ENCODE data around the gene UPP1. TPM values are rescaled to one million over a fixed set of nuclear protein-coding genes. Genes with fewer than 3 reads are reported as not detected.

The UPP1 gene
- total RNA-seq, 4 donors from 2014 or later: 7.1 to 26.8 (median 10.6) TPM

GRCh38 chr7:48132792-48133191, 43.7 kb downstream of the UPP1 start:
- no peak for DNase-seq (ENCODE audit: extremely low spot score)
- Histone ChIP-seq H3K4me3 (no peak overlapping the region), H3K27me3 (no peaks in the 10 kb centered on the region), H3K9me3 (no peaks in the 10 kb centered on the region), H3K4me1 (no peaks in the 10 kb centered on the region), H3K27ac (replicated peaks in 1 of 4) (no peak overlapping the region), H3K36me3 (no peaks in the 10 kb centered on the region)
- TF ChIP-seq POLR2AphosphoS5 (IDR thresholded peaks at IDR 0.05) (no peak), CTCF (IDR thresholded peaks at IDR 0.05) (no peak), POLR2A (IDR thresholded peaks at IDR 0.05; ENCODE audit: low read depth) (no peak), EP300 (IDR thresholded peaks at IDR 0.05) (no peak)
- intact Hi-C loops (cut with DNase I): no loop called here

DNA sequence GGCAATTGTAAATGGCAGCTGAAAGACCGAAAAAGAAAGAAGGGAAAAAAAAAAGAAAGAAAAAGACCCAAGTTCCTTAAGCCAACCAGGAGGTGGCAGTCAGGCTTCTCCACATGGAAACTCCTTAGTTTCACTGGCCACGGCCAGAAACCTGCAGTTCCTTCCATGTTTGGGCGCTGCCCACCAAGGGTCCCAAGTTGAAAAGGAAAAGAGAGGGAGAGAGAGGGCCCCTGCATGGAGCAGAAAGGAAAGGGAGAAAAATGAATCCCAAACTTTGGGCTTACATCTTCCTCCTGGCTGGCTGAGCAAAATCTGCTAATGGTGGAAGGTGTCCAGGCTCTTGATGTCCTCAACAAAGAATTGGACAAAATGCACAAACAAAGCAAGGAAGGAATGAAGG, 50.4 kb downstream of the UPP1 start:
- intact Hi-C loops (cut with DNase I): no loop called here
- no peak overlapping the region for H3K4me3 ChIP-seq
- peaks cover 0 to 15% (median 11%) of the 10 kb centered on the region in 4 donors for H3K4me1 ChIP-seq
- no peak for TF ChIP-seq POLR2A (IDR thresholded peaks at IDR 0.05; ENCODE audit: low read depth)
- TF ChIP-seq EP300 (IDR thresholded peaks at IDR 0.05): no peak
- no peak for TF ChIP-seq POLR2AphosphoS5 (IDR thresholded peaks at IDR 0.05)
- no peak for TF ChIP-seq CTCF (IDR thresholded peaks at IDR 0.05)
- DNase-seq (ENCODE audit: extremely low spot score): no peak
- no peaks in the 10 kb centered on the region for H3K9me3 ChIP-seq
- no peaks in the 10 kb centered on the region for H3K27me3 ChIP-seq
- H3K36me3 ChIP-seq: no peaks in the 10 kb centered on the region
- H3K27ac ChIP-seq (replicated peaks in 1 of 4): no peak overlapping the region
- WGBS: 70% methylated on average over 3 of the region's 3 CpGs

DNA sequence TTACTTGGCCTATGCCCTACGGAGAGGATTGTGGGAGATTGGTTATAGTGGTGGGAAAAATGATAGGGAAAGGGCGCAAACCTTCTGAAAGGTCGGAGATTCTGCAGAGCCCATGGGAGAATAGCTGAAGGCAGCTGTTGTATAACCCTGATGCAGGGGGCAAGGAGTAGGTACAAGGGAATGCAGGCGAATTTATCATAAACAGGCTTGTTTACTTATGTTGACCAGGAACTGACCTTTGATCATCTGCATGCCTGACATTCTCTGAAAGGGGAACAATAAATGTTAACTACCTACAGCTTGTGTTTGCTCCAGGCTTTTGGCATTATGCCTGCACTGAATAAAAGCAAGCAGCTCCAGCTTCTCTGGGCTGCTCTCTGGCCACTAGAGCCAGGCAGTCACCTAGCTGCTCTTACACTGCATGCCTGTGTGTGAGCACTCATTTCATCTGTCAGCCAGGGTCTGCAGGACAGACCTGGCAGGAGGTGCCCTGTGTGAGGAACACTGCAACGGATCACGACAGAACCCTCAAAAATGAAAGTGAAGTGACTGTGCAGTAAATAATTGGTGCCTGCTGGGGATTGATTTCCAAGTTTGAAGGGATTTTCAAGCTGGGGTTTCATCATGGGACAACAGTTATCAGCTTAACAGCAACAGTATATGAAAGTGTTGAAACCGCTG, 51.1 kb downstream of the UPP1 start:
- H3K36me3 ChIP-seq: no peaks in the 10 kb centered on the region
- intact Hi-C loops (cut with DNase I): no loop called here
- no peaks in the 10 kb centered on the region for H3K9me3 ChIP-seq
- no peaks in the 10 kb centered on the region for H3K27me3 ChIP-seq
- TF ChIP-seq POLR2AphosphoS5 (IDR thresholded peaks at IDR 0.05): no peak
- TF ChIP-seq POLR2A (IDR thresholded peaks at IDR 0.05; ENCODE audit: low read depth): no peak
- no peak for TF ChIP-seq CTCF (IDR thresholded peaks at IDR 0.05)
- no peak for TF ChIP-seq EP300 (IDR thresholded peaks at IDR 0.05)
- H3K27ac ChIP-seq (replicated peaks in 1 of 4): no peak overlapping the region
- no peak for DNase-seq (ENCODE audit: extremely low spot score)
- peaks cover 0 to 15% (median 11%) of the 10 kb centered on the region in 4 donors for H3K4me1 ChIP-seq
- WGBS: 67% methylated on average over 7 of the region's 7 CpGs
- peak overlapping the region in 2 of 4 donors; percentile 7 to 16 for H3K4me3 ChIP-seq

- no peak for TF ChIP-seq POLR2AphosphoS5 (IDR thresholded peaks at IDR 0.05)
- TF ChIP-seq CTCF (IDR thresholded peaks at IDR 0.05): no peak
- no peak for TF ChIP-seq POLR2A (IDR thresholded peaks at IDR 0.05; ENCODE audit: low read depth)
- no peak for TF ChIP-seq EP300 (IDR thresholded peaks at IDR 0.05)
- no peak for DNase-seq (ENCODE audit: extremely low spot score)
- peaks cover 0 to 15% (median 11%) of the 10 kb centered on the region in 4 donors for H3K4me1 ChIP-seq
- WGBS: 44% methylated on average over 1 of the region's 1 CpG
- intact Hi-C loops (cut with DNase I): no loop called here
- no peaks in the 10 kb centered on the region for H3K9me3 ChIP-seq
- H3K36me3 ChIP-seq: no peaks in the 10 kb centered on the region
- H3K4me3 ChIP-seq: no peak overlapping the region
- H3K27ac ChIP-seq (replicated peaks in 1 of 4): no peak overlapping the region
- no peaks in the 10 kb centered on the region for H3K27me3 ChIP-seq
Measured at GRCh38 chr7:48141521-48141920, 52.5 kb downstream of the UPP1 start.
